ENCODE data around the gene CRISPLD2.
"Not testable (repeated sequence)": the region's sequence is repeated elsewhere in the genome, so short reads cannot be mapped to it uniquely, and the experiment has no call there.

The CRISPLD2 gene

DNA sequence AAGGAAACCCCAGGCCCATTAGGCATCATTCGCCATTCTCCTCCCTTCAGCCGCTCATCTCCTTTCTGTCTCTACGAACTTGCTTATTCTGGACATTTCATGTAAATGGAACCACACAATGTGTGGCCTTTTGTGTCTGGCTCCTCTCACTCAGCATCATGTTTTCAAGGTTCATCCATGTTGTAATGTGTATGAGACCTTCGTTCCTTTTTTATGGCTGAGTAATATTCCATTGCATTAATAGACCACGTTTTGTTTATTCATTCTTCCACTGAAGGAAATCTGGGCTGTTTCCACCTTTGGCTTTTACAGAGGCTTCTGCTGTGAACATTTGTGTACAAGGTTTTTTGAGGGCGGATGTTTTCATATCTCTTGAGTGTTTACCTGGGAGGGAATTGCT, 3.2 kb downstream of the CRISPLD2 start:
- no peak for DNase-seq

DNA sequence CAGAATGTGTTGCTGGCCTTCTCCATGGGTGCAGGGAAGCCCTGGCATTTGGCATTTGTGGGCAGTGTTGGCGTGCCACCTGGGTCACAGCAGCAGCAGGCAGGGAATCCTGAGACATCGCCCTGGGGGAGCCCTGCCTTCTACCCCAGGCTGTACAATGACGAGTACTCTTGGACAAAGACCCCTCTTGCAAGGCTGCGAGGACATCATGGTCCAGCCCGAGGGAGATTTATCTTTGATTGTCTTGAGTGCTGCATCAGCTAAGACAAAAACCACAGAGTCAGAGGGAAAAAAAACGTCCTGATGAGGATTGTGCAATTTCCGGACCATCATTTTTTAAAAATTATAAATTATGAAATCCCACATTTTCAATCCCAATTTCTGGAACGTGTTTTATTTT, 3.7 kb downstream of the CRISPLD2 start:
- no peak for DNase-seq

DNA sequence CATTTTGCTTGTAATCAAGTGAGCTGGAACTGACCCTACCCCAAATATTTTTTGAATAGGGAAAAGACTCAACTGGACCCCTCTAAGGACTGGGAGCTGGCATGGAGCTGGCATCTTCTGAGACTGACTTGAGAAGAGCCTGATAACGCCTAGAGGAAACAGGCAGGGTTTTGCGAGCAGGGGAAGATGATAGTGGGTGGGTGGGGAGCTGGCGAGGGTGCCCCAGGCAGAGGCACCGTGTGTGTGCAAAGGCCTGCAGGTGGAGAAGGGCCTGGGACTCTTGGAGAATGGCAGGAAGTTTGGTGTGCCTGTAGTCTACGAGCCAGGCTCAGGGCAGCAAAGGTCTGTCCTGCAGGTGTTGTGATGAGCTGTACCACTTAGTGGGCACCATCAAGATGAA, 4.1 kb downstream of the CRISPLD2 start:
- DNase-seq, result no peak

DNA sequence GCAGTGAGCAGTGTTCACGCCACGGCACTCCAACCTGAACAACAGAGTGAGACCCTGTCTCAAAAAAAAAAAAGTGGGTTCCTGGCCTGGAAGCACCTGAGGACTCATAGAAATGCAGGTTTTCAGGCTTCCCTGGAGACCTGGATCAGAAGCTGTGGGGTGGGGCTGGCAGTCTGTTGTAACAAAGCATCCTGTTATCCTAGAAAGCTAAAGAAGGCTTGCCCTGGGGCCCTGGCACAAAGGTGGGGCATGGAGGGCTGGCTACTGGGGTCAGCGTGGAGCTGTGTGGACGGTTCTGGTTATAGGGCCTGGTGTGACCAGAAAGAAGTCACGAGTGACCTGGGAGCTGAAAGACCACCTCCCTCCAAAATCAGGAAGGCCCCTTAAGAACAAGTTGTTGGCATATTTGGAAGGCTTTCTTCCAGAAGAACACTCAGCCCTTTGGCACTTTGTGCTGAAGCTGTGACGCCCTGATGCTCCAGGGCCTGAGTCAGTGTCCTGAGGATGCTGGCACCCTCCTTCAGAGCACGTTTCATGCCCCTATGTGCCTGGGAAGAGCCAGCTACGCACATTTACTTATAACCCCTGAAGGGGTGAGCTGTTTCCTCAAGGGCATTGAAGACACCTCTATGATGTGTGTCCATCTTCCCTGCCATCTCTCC, 6.2 kb downstream of the CRISPLD2 start:
- no peak for DNase-seq

DNA sequence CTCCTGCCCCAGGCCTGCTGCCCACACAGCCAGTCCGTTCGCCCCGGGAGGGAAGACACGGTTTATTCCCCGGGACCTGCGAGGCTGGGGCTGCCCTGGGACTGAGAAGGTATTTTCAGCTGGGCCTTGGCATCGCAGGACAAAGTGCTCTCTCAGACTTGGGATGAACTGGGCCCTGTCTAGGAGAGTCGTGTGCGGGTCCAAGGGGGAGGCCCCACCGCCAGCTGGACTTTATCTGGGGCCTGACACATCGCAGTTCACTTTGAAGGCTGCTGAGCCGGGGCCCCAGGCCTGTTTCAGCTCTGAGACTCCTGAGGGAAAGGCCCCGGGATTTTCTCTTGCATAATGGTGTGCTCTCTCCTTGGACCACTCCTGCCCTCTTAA, 6.8 kb downstream of the CRISPLD2 start:
- DNase-seq, result no peak

DNA sequence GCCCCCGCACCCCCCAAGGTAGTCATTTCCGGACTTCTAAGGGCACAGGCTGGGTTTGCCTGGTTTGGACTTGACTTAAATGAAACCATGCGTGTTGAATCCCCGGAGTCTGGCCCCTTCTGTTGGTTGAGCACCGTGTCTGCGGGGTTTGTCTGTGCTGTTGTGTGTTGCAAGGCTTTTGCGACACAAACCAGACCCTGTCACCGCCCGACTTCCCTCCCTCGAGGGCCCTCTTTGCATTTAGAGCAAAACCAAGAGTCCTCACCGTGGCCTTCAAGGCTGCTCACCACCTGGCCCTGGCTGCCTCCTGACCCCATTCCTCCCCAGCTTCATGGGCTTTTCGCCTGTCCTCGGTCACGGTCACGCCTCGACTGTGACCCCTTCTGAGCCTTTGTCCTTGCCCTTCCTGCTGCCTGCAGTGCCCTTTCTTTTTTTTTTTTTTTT, 7.4 kb downstream of the CRISPLD2 start:
- no peak for DNase-seq

DNA sequence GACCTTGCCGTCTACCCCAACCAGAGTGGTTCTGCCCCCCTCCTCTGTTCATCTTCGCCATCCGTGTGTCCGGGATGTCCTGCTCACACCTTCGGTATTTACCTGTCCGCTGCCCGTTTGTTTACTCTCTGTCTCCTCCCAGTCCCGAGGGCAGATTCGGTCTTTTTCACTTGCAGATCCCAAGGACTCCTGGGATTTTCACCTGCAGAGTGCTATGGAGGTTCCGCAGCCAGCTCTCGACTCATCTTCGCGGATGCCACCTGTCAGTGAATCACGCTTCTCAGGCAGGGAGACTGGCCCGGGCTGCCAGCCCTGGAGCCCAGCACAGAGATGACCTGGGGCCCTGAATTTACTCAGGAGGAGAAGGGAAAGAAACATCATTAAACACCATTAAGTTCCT, 8.1 kb downstream of the CRISPLD2 start:
- DNase-seq, result no peak

DNA sequence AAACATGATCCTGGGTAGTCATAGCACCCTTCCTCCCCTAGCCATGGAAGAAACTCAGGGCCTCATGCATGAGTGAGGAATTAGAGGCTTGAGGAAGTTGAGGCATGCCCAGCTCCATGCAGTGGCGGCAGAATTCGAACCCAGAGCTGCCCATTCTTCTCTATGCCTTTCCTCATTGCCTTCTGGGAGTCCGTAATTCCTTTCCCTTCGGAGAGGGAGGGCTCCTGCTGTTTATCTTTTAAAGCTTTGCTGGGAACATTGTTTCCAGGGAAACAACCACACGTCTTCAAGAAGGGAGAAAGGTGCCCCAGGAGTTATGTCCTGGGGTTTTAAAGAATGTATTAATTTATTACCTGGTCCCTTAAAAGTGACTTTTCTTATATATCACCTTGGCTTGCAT, 8.5 kb downstream of the CRISPLD2 start:
- DNase-seq, result no peak

DNA sequence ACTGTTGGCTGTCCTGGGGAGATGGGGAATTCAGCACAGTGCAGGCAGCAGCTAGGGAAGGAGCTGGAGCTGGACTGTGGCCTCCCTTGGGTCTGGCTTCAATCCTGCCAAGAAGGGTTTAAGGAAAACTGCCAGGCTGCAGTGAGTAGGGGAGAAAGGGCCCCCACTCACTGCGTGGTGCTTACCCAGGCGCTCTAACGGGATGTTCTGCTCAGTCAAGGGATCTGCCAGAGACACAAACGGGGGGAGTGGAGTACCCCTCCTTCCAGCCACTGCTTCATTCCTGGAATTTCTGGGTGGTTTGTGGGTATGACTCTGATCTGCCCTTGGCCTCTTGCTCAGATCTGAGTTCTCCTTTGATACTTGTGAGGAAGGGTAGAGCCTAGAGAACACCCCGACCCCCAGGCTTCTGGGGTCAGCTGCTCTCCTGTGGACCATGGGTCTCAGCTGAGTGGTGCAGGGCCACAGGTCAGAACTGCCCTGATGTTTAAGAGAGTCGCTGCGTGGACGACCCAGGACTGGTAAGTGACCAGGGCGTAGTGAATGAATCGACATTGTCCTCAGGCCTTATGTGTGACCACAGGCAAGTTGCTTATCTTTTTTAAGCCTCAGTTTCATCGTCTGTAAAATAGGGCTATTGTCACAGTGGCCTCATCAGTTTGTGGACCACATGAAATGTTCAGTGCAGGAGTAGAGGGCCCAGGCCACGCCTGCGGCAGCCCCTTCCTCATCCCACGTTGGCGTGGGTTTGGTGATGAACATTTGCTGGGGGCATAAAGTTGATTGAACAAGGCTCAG, 9.6 kb downstream of the CRISPLD2 start:
- DNase-seq, result no peak

DNA sequence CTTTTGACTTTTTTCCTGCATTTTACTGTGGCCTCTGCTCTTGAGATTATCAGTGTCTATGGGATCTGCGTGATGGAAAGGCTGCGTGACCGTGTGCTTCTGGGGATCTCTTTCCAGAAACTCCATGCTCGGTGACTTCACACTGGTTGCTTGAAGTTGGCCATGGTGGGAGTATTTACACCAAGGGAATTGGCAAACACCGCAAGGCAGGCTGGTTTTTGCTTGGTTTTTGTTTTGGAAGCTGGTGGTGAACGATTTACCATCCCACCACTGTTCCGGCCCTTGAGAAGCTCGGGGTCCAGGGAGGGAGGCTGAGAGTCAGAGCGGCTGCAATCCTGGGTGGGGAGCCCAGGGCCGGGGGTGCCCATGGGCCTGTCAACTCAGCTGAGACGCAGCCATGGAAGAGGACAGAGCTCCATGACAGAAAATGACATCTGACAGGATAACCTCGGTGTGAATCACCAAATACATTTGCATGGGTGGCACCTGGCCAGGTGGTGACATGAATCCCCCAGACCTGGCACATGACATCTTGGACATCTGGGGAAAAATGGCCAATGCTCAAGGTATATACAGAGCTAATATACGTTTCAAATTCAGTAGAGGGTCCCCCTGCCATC, 11.1 kb downstream of the CRISPLD2 start:
- DNase-seq, result no peak

DNA sequence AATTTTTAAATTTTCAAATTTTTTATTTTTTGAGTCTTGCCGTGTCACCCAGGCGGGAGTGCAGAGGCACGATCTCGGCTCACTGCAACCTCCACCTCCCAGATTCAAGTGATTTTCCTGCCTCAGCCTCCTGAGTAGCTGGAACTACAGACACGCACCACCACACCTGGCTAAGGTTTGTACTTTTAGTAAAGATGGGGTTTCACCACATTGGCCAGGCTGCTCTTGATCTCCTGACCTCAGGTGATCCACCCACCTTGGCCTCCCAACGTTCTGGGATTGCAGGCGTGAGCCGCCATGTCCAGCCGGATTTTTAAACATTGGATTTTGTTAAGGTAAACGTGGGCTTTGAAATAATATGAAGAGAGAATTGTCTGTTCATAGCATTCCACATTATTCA, 11.9 kb downstream of the CRISPLD2 start:
- DNase-seq, result not testable (repeated sequence)

DNA sequence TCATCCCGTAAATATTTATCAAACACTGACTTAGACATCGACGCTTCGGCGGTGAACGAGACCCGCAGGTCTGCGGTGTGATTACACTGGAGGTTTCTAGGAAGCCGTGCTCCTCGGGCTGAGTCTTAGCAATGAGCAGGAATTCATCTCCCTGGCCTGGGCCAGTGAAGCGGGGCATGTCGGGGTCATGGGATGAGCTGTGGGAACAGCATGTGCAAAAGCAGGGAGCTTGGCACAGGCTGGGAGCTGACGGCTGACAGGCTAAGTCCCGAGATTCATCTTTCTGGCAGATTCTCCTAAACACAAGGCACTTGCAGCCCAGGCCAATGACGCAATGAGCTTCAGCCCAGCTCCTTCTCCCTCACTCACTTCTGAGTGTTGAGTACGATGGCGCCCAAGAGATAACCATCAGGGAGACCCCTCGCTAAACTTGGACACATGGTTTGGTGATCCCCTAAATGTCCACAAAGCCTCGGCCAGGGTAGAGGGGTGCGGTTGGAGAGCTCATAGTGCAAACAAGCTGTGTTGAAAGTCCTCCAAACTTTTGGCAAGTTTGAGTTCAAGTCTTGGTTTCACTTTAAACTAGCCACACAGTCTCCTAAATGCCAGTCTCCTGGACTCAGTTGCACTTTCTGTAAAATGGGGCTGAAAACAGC, 12.8 kb downstream of the CRISPLD2 start:
- no peak for DNase-seq

DNA sequence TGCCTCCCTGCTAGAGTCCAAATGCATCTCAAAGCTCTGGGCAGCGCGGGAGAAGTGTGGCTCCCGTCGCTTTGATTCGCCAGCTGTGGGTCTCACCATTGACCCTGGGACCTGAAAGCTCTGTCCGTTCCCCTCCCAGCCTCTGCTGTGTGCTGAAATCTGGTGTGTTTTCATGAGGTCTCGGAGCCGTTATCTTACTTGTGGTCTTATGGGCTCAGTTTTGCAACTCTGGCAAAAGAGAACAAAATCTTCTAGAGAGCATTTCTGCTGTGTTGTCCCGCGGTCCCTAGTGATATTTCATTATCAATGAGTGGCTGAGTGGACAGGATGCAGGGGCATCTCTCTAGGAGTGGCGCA, 13.3 kb downstream of the CRISPLD2 start:
- DNase-seq, result no peak

DNA sequence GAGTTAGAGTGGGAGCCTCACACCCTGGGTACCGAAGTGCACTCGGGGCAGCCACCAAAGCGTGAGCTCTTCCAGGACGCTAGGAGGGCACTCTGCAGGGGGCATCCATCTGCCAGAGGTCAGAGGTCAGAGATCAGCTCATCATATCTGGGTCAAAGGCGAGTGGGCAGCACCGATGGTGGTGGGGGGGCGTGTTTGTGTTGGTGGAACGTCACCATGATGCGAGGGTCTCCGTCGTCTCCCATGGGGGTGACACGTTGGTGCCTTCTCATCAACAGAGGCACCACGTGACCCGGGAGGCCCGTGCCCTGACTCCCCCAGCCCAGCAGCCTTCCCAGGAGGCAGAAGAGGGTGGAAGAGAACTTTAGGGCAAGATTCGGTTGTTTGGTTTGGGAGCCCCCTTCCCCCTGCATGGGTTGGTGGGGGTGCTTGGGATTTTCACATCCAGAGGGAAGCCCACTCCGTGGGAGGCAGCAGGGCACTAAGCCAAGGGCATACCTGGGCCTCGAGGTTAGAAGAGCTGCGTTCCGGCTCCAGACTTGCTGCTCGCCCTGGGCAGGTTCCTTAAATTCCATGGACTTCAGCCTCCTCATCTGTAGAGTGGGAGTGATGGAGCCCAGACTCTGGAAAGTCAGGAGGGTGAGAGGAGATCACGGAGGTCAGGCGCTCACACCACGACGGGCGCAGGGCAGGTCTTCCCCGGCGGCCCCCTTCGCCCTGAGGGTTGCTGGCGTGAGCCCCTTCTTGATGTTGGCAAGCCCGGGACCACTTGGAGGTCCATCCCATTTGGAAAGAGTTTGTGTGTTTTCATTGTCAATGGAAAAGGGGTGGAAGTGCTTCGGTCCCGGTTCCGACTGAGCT, 14.0 kb downstream of the CRISPLD2 start:
- no peak for DNase-seq

DNA sequence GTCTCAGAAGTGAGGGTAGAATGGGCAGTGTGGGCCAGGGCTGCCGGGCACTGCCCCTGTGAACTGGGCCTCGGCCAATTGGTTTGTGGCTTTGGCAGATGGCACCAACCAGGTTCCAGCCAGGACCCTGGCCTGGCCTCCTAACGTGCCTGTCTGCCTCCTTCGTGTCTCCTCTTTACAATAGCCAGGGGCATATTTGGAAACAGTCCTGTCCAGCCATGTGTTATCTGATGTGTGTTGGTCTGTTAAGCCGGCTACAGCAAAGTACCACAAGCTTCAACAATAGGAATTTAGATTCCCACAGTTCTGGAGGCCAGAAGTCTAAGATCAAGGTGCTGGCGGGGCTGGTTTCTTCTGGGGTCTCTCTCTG, 14.6 kb downstream of the CRISPLD2 start:
- DNase-seq, result no peak

DNA sequence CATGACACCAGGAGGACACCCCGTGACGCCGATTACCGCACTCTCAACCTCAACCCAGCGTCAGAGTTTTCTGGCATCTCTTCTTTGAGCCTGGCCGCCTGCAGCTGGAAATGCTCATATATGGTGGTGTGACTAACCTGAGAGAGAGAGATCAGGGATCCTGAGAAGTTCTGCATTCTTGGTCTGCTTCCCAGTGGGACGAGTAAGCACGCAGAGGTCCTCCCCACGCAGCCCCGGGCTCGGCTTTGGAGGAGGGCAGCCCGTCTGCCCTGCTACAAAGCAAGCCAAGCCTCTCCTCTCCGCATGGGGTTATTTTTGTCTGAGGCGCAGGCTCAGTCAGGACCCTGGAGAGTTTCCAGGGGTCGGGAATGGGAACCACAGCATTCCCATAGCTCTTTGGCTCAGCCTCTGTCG, 16.5 kb downstream of the CRISPLD2 start:
- DNase-seq, result no peak

DNA sequence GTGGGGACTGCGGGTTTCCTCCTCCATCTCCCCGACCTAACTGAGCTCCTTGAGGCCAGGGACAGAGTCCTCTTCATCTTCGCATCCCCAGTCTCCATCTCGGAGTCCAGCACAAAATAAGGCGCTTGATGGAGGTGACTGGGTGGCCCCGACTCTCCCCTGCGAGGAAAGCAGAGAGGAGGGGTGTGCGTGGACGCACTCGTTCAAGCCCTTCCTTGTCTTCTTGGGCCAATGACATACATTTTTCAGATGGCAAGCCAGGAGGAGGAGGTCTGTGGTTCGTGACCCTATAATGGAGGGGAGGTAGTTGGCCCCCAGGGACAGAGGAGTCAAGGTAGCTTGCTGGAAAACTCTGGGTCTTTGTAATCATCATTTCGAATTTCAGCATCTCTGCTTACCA, 17.2 kb downstream of the CRISPLD2 start:
- DNase-seq, result no peak

DNA sequence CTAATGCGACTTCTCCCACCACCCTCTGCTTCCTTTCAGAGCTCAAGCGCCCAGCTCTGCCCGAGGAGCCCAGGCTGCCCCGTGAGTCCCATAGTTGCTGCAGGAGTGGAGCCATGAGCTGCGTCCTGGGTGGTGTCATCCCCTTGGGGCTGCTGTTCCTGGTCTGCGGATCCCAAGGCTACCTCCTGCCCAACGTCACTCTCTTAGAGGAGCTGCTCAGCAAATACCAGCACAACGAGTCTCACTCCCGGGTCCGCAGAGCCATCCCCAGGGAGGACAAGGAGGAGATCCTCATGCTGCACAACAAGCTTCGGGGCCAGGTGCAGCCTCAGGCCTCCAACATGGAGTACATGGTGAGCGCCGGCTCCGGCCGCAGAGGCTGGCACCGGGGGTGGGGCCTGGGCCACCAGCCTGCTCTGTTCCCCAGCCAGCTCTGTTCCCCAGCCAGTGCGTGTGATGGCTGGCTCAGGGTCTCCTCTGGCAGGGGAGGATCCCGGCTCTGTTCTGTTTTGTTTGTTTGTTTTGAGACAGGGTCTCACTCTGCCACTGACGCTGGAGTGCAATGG, 18.7 kb downstream of the CRISPLD2 start:
- no peak for DNase-seq

DNA sequence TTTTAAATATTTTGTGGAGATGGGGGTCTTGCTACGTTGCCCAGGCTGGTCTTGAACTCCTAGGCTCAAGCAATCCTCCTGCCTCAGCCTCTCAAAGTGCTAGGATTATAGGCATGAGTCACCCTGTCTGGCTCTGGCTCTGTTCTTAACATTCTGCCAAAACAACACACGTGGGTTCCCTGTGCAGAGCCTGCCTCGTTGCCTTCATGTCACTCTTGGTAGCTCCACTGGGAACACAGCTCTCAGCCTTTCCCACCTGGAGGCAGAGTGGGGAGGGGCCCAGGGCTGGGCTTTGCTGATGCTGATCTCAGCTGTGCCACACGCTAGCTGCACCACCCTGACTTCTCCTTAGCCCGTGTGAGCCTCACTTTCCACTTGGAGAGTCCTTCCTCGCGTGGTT, 19.3 kb downstream of the CRISPLD2 start:
- no peak for DNase-seq

DNA sequence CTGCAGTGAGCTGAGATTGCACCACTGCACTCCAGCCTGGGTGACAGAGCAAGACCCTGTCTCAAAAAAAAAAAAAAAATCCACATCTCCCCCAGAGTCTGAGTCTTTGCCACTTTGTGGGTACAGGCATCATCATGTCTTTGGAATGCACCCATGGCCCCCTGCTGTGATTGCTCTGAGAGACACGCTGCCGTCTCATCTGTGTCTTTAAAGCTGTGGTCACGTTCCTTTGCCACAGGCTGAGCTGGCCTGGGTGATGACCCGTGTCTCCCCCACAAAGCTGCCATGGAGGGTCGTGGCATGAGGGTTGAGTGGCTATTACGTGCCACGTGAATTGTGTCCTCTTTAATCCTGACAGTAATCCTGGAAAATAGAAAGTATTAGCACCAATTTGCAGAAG, 20.2 kb downstream of the CRISPLD2 start:
- DNase-seq, result no peak

DNA sequence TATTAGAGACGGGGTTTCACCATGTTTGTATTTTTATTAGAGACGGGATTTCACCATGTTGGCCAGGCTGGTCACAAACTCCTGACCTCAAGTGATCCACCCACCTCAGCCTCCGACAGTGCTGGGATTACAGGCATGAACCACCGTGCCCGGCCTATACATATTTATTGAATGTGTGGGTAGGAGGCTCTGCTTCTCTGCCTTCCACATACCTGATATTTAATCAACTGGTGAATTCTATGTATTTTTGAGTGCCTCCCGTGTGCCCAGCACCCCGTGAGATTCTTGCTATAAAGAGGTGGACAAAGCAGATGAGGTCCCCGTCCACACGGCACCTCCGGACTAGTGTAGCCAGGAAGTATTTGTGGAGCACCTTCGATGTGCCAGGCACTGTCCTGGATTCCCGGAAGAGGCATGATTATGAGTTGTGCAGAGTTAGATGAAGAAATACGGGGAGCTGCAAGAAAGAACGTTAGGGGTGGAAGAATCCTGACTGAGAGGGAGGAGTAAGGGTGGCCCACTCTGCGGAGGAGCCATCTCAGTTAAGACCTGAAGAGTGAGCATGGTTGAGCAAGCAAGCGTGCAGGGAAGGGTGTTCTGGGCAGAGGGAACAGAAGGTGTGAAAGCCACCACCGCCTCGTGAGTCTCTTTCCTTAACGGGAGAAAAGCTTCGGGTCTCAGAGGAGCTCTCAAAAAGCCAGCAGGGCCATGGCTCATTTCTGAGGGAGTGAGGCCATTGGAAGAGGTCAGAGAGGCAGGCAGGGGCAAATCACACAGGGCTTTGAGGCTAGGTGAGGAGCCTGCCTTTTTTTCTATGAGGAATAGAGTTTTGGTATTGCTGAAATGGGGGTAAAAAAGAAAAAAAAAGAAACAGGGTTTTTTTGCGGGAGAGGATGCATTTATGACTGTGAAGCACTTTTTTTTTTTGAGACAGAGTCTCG, 21.2 kb downstream of the CRISPLD2 start:
- DNase-seq, result no peak
